Measurements from ENCODE around the gene PXK.
A peak's percentile ranks its signal among the peaks of the same experiment; 100 is the strongest.

- TF ChIP-seq POLR2A (IDR thresholded peaks at IDR 0.05; ENCODE audit: extremely low read depth, insufficient read length), result peak; percentile 49
- TF ChIP-seq CTCF (IDR thresholded peaks at IDR 0.05; ENCODE audit: low read depth, low read length), result no peak
- TF ChIP-seq MYC (IDR thresholded peaks at IDR 0.05; ENCODE audit: low read depth, low read length), result peak; percentile 57
- peak; percentile 6; the same call in 1 of the 2 replicates for TF ChIP-seq MAX (IDR thresholded peaks at IDR 0.05; ENCODE audit: low read depth, low read length)
Measured at GRCh38 chr3:58349792-58350626, 17.3 kb downstream of the PXK start.
